Activated T-cell treated with anti-CD3 and anti-CD28 coated beads, Interleukin-2, amount 50 U/mL, for 24 hours (primary cell): ENCODE results near the gene ADCYAP1R1.

Experiments
- DNase-seq: peaks from one replicate; pipeline ENCODE4 v3.0.0-alpha.2; 2020
- H3K27ac Mint-ChIP-seq: 2 replicates; pipeline ENCODE4 v1.8.0; 2020; ENCODE audit warnings: mild to moderate bottlenecking, mixed read lengths
- H3K27me3 Mint-ChIP-seq: 2 replicates; pipeline ENCODE4 v1.8.0; 2020; ENCODE audit warnings: mixed read lengths
- H3K36me3 Mint-ChIP-seq: 2 replicates; pipeline ENCODE4 v1.8.0; 2020; ENCODE audit warnings: low read depth, mixed read lengths
- H3K4me1 Mint-ChIP-seq: 2 replicates; pipeline ENCODE4 v1.8.0; 2020; ENCODE audit warnings: low read depth, mixed read lengths
- H3K4me3 Mint-ChIP-seq: 2 replicates; pipeline ENCODE4 v1.8.0; 2020; ENCODE audit warnings: mild to moderate bottlenecking, moderate library complexity, mixed read lengths
- H3K9me3 Mint-ChIP-seq: 2 replicates; pipeline ENCODE4 v1.8.0; 2020; ENCODE audit warnings: mixed read lengths

The ADCYAP1R1 gene

GRCh38 chr7:31069860-31070555, 17.9 kb downstream of the ADCYAP1R1 start:
- Mint-ChIP-seq H3K27ac (no peak overlapping the region), H3K27me3 (no peaks in the 10 kb centered on the region), H3K4me3 (no peak overlapping the region), H3K36me3 (no peaks in the 10 kb centered on the region), H3K9me3 (no peaks in the 10 kb centered on the region), H3K4me1 (no peaks in the 10 kb centered on the region)
- DNase-seq = no peak

DNA sequence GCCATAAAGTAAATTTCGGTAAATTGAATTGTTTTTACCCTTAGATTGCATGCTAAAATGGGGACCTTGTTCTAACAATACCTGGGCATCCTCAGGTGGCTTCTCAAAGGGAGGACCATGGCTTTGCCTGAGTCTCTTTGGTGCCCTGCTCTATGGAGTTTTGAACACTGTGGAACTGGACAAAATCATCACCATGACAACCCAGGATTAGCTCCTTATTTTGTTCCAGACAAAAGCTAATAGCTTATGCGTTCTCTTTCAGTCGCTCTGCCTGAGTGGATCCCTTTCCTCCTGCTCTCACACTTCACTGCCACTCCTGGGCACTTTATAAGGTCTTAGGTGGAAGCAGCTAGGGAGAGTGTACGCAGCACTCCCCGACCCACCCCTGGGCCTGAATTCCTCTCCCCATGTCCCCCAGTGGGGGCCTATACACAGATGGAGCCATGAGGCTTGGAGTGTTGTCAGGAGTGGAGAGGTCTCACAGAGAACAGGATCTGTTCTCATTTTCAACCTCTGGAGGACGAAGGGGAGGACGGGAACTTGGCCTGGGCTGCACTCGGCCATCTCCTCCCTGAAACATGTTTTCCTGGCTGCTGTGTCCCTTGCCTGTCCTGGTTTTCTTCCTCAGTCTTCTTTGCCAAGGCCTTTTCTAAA, 19.0 kb downstream of the ADCYAP1R1 start:
- no peak overlapping the region for H3K4me3 Mint-ChIP-seq
- no peak overlapping the region for H3K27ac Mint-ChIP-seq
- DNase-seq = no peak
- no peaks in the 10 kb centered on the region for H3K27me3 Mint-ChIP-seq
- H3K9me3 Mint-ChIP-seq = no peaks in the 10 kb centered on the region
- H3K36me3 Mint-ChIP-seq = no peaks in the 10 kb centered on the region
- H3K4me1 Mint-ChIP-seq = no peaks in the 10 kb centered on the region

DNA sequence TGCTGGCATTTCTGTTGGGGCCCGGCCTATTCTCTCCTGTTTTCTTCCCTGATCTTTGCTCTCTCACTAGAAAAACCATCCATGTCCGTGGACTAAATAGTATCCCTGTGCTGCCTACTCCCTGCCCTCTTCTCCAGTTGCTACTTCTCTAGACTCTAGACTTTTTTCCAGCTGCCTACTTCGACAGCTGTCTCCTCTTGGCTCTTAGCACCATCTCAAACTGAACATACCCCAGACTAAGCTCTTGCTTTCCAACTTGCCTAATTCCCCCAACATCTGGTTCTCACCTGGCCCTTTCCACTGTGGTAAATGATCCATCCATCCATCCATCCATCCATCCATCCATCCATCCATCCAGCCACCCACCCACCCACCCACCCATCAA, 19.5 kb downstream of the ADCYAP1R1 start:
- Mint-ChIP-seq H3K36me3 (no peaks in the 10 kb centered on the region), H3K4me3 (no peak overlapping the region), H3K27me3 (no peaks in the 10 kb centered on the region), H3K27ac (no peak overlapping the region), H3K4me1 (no peaks in the 10 kb centered on the region), H3K9me3 (no peaks in the 10 kb centered on the region)
- no peak for DNase-seq

GRCh38 chr7:31073326-31074119, 21.4 kb downstream of the ADCYAP1R1 start:
- H3K27me3 Mint-ChIP-seq = no peaks in the 10 kb centered on the region
- no peaks in the 10 kb centered on the region for H3K36me3 Mint-ChIP-seq
- no peak overlapping the region for H3K27ac Mint-ChIP-seq
- no peak for DNase-seq
- H3K4me3 Mint-ChIP-seq = no peak overlapping the region
- no peaks in the 10 kb centered on the region for H3K4me1 Mint-ChIP-seq
- no peaks in the 10 kb centered on the region for H3K9me3 Mint-ChIP-seq

DNA sequence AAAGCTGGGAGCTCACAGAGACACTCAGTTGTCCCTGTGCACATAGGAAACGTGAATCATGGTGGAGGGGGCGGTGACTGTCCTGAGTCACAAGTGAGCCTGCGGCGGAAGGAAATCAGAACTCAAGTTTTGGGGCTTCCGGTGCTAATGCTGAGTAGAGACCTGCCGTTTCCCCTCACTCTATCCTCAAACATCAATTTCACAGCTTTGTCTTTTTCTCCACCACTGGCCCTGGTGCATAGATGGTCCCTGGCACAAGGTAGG, 21.9 kb downstream of the ADCYAP1R1 start:
- no peak for DNase-seq
- H3K4me1 Mint-ChIP-seq = no peaks in the 10 kb centered on the region
- H3K36me3 Mint-ChIP-seq = no peaks in the 10 kb centered on the region
- H3K27me3 Mint-ChIP-seq = no peaks in the 10 kb centered on the region
- no peak overlapping the region for H3K4me3 Mint-ChIP-seq
- no peaks in the 10 kb centered on the region for H3K9me3 Mint-ChIP-seq
- no peak overlapping the region for H3K27ac Mint-ChIP-seq

DNA sequence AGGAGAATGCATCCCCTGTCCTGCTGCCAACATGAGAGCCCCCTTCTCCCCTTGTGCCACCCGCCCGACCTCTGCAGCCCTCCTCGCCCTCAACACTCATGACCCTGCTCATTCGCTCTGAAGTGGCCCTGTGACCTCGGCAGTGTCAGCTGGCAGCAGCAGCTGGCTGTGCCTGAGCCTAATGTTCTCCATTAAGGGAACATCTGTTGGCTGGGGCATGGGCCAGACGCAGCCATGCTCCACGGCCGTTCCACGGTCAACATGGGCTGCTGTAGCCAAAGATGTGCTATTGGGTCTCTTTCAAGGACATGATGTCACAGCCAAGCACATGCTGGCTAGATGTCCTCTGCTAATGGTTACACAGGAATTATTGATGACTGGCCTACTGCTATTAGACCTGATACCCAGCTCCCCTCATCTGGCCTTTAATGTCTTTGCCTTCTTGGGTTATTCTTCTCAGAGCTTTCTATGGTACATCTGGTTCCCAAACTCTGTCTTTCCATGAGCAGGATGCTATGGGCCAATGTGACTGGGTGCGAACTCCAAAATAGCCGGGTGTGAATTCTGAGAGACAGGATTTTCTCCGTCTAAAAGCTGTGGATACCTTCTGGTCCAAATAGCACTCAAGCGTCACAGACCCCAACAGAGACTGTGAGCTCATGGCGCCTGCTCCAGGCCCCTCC, 22.4 kb downstream of the ADCYAP1R1 start:
- Mint-ChIP-seq H3K27me3 (no peaks in the 10 kb centered on the region), H3K36me3 (no peaks in the 10 kb centered on the region), H3K4me1 (no peaks in the 10 kb centered on the region), H3K4me3 (no peak overlapping the region), H3K9me3 (no peaks in the 10 kb centered on the region), H3K27ac (no peak overlapping the region)
- DNase-seq = no peak

DNA sequence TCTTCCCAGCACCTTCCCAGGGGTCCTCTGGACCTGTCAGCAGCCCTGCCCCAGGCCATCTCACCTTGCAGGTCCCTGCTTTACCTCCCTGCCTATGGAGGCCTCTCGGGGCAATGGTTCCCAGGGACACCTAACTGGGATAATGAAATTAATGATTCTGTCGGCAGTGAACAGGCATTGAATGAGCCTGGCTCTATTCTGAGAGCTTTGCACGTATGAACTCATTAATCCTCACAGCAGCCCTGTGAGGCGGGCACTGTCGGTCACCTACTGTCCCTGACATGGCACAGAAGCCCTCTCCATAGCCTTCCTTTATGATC, 22.9 kb downstream of the ADCYAP1R1 start:
- no peaks in the 10 kb centered on the region for H3K27me3 Mint-ChIP-seq
- no peak overlapping the region for H3K27ac Mint-ChIP-seq
- H3K36me3 Mint-ChIP-seq = no peaks in the 10 kb centered on the region
- no peak for DNase-seq
- no peaks in the 10 kb centered on the region for H3K4me1 Mint-ChIP-seq
- H3K9me3 Mint-ChIP-seq = no peaks in the 10 kb centered on the region
- H3K4me3 Mint-ChIP-seq = no peak overlapping the region

- DNase-seq = no peak
- Mint-ChIP-seq H3K27ac (no peak overlapping the region), H3K36me3 (no peaks in the 10 kb centered on the region), H3K4me3 (no peak overlapping the region), H3K9me3 (no peaks in the 10 kb centered on the region), H3K4me1 (no peaks in the 10 kb centered on the region), H3K27me3 (peaks cover 5% of the 10 kb centered on the region)
Measured at GRCh38 chr7:31076051-31076450, 23.9 kb downstream of the ADCYAP1R1 start.

GRCh38 chr7:31076641-31077310, 24.7 kb downstream of the ADCYAP1R1 start:
- H3K9me3 Mint-ChIP-seq = no peaks in the 10 kb centered on the region
- no peak overlapping the region for H3K27ac Mint-ChIP-seq
- no peak overlapping the region for H3K4me3 Mint-ChIP-seq
- no peaks in the 10 kb centered on the region for H3K36me3 Mint-ChIP-seq
- no peak for DNase-seq
- peaks cover 12% of the 10 kb centered on the region for H3K27me3 Mint-ChIP-seq
- H3K4me1 Mint-ChIP-seq = no peaks in the 10 kb centered on the region

DNA sequence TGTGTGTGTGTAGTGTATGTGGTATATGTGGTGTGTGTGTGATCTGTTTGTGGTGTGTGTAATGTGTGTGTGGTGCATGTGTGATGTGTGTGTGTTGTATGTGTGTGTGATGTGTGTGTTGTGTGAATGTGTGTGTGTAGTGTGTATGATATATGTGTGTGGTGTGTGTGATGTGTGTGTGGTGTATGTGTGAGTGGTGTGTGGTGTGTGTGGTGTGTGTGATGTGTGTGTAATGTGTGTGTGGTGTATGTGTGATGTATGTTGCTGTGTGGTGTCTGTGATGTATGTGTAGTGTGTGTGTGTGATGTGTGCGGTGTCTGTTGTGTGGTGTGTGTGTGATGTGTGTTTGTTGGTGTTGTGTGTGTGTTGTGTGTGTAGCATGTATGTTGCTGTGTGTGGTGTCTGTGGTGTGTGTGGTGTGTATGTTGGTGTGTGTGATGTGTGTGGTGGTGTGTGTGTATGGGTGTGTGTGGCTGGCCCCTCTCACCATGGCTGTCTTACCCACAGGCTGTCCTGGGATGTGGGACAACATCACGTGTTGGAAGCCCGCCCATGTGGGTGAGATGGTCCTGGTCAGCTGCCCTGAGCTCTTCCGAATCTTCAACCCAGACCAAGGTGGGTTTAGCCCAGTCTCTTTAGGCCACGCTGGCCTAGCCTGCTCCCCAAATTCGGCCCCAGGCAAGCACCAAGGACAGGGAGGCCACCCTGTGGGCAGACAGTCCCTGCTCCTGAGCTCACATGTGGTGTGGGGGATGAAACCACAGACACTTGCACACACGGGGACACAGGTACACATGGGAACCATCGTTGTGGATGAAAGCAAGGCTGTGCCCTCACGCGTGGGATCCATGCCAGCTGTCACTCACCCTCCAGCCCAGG, 25.6 kb downstream of the ADCYAP1R1 start:
- H3K9me3 Mint-ChIP-seq = no peaks in the 10 kb centered on the region
- peaks cover 13% of the 10 kb centered on the region for H3K27me3 Mint-ChIP-seq
- H3K27ac Mint-ChIP-seq = no peak overlapping the region
- DNase-seq = no peak
- no peaks in the 10 kb centered on the region for H3K36me3 Mint-ChIP-seq
- no peak overlapping the region for H3K4me3 Mint-ChIP-seq
- no peaks in the 10 kb centered on the region for H3K4me1 Mint-ChIP-seq

DNA sequence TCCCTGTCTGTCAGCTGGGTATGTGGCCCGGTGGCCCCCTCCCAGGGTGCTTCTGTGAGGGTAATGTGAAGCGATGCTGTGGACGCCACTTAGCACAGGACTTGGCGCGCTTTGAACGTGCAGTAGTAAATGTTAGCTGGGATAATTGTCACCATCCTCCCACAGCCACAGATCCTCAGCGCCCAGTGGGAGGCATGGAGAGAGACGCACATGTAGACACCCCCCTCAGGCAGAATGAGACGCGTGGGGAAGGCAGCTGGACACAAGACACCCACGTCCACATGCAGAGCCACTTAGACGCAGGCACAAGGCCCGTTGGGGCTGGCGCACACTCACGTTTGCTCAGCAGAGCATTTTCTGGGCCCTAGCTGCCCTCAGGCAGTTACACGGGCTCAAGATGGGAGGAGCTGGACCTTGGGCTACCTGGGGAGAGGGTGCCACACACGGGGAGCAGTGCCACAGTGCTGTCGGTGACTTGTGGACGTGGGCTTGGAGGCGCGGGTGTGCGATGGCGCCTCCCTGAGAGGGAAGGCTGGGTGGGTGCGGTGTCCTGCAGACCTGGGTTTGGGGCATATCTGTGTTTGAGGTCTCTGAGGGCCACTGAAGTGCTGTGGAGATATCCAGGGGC, 26.4 kb downstream of the ADCYAP1R1 start:
- no peaks in the 10 kb centered on the region for H3K4me1 Mint-ChIP-seq
- peaks cover 20% of the 10 kb centered on the region for H3K27me3 Mint-ChIP-seq
- no peaks in the 10 kb centered on the region for H3K9me3 Mint-ChIP-seq
- H3K36me3 Mint-ChIP-seq = no peaks in the 10 kb centered on the region
- DNase-seq = no peak
- H3K27ac Mint-ChIP-seq = no peak overlapping the region
- no peak overlapping the region for H3K4me3 Mint-ChIP-seq

- H3K4me1 Mint-ChIP-seq = no peaks in the 10 kb centered on the region
- H3K36me3 Mint-ChIP-seq = no peaks in the 10 kb centered on the region
- DNase-seq = no peak
- H3K4me3 Mint-ChIP-seq = no peak overlapping the region
- no peaks in the 10 kb centered on the region for H3K9me3 Mint-ChIP-seq
- no peak overlapping the region for H3K27ac Mint-ChIP-seq
- peaks cover 21% of the 10 kb centered on the region for H3K27me3 Mint-ChIP-seq
Measured at GRCh38 chr7:31079126-31079823, 27.2 kb downstream of the ADCYAP1R1 start.

DNA sequence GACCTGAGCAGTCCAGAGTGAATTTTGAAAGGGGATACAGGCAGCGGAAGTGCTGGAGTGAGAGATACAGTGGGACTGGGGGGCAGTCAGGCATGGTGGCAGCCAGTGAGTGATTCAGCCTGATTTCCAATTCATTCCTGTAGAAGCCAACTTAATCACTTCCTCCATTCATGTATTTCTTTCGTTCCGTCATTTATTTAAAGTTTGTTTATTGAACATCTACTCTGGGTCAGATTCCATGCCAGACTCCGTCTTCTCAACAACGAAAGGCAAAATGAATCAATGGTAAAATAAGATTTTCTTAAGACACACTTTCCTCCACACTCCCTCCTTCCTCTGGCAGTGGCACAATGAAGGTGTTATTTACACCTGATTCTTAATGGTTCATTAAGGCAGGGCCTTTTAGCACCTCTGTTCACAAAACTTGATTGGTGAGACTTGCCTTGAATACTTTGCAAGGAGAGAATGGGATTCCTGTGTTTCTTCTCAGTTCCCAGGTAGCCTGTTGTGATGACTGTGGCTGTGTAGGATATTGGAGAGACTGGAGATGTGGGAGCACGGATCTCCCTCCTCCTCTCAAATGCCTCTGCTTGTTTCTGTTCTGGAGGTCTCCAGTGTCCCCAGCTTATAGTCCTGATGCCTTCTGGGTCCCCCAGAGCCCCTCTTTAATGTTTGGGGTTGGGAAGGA, 27.9 kb downstream of the ADCYAP1R1 start:
- Mint-ChIP-seq H3K27ac (no peak overlapping the region), H3K4me1 (no peaks in the 10 kb centered on the region), H3K9me3 (no peaks in the 10 kb centered on the region), H3K36me3 (no peaks in the 10 kb centered on the region), H3K27me3 (peaks cover 21% of the 10 kb centered on the region), H3K4me3 (no peak overlapping the region)
- no peak for DNase-seq
